Liver (tissue), 9 donors: ENCODE measurements around the gene GRAP2. TPM values are rescaled to one million over a fixed set of nuclear protein-coding genes. Genes with fewer than 3 reads are reported as not detected.

Experiments
- DNase-seq: peaks from one replicate; pipeline ENCODE4 v3.0.0-alpha.2; 2017; ENCODE audit warnings: low spot score
- H3K27ac ChIP-seq, 2 donors: one replicate each; pipeline ENCODE4 v1.7.0; 2013; ENCODE audit warnings: inconsistent platforms in 2 of 2, low read length in 2 of 2, control low read depth in 1 of 2, low read depth in 1 of 2, mild to moderate bottlenecking in 1 of 2
- H3K27me3 ChIP-seq, 4 donors: one replicate each; pipeline versions ENCODE4 v1.6.1 to v1.7.0; 2013; ENCODE audit warnings: low read length in 3 of 4, inconsistent platforms in 1 of 4, mild to moderate bottlenecking in 1 of 4, moderate library complexity in 1 of 4; ENCODE audit not compliant: control insufficient read depth in 4 of 4, insufficient read depth in 4 of 4
- H3K36me3 ChIP-seq, 4 donors: one replicate each; pipeline versions ENCODE4 v1.6.1 to v1.7.0; 2013; ENCODE audit warnings: low read length in 3 of 4, mild to moderate bottlenecking in 3 of 4, low read depth in 1 of 4, moderate library complexity in 1 of 4; ENCODE audit not compliant: control insufficient read depth in 4 of 4, insufficient read depth in 3 of 4
- H3K4me1 ChIP-seq, 4 donors: one replicate each; pipeline versions ENCODE4 v1.6.1 to v1.7.0; 2013; ENCODE audit warnings: low read length in 3 of 4, mild to moderate bottlenecking in 3 of 4, moderate library complexity in 1 of 4; ENCODE audit not compliant: control insufficient read depth in 4 of 4, insufficient read depth in 4 of 4
- H3K4me3 ChIP-seq, 3 donors: one replicate each; pipeline versions ENCODE4 v1.6.1 to v1.7.0; 2013; ENCODE audit warnings: low read length in 3 of 3, control low read depth in 1 of 3, low read depth in 1 of 3, mild to moderate bottlenecking in 1 of 3
- H3K9ac ChIP-seq, 2 donors: one replicate each; pipeline ENCODE4 v1.7.0; 2013; ENCODE audit warnings: low read length in 2 of 2, mild to moderate bottlenecking in 2 of 2, moderate library complexity in 2 of 2, control low read depth in 1 of 2, low read depth in 1 of 2
- H3K9me3 ChIP-seq, 4 donors: one replicate each; pipeline versions ENCODE4 v1.6.1 to v1.7.0; 2013; ENCODE audit warnings: low read length in 3 of 4; ENCODE audit not compliant: control insufficient read depth in 4 of 4
- EGR1 ChIP-seq, 2 donors: IDR thresholded peaks; 2 replicates each; pipeline ENCODE4 v1.6.1; 2016 to 2018; ENCODE audit warnings: antibody characterized with exemption in 2 of 2, low read depth in 2 of 2
- FOXA1 ChIP-seq: IDR thresholded peaks from 2 replicates; pipeline ENCODE4 v1.6.1; 2016; ENCODE audit warnings: antibody characterized with exemption
- FOXA2 ChIP-seq: IDR thresholded peaks from 2 replicates; pipeline ENCODE4 v1.6.1; 2016; ENCODE audit warnings: antibody characterized with exemption
- HNF4A ChIP-seq, 2 donors: conservative IDR thresholded peaks; 2 replicates each; pipeline ENCODE4 v1.6.1; 2016; ENCODE audit warnings: antibody characterized with exemption in 2 of 2, mild to moderate bottlenecking in 2 of 2
- HNF4G ChIP-seq: IDR thresholded peaks from 2 replicates; pipeline ENCODE4 v1.6.1; 2016; ENCODE audit warnings: antibody characterized with exemption
- JUND ChIP-seq, 2 donors: IDR thresholded peaks; 2 replicates each; pipeline ENCODE4 v1.6.1; 2016; ENCODE audit warnings: antibody characterized with exemption in 2 of 2
- NR2F2 ChIP-seq: IDR thresholded peaks from 2 replicates; pipeline ENCODE4 v1.6.1; 2016; ENCODE audit warnings: antibody characterized with exemption
- RXRA ChIP-seq, 2 donors: IDR thresholded peaks; 2 replicates each; pipeline ENCODE4 v1.6.1; 2017 to 2018; ENCODE audit warnings: antibody characterized with exemption in 2 of 2, mild to moderate bottlenecking in 1 of 2
- SP1 ChIP-seq: IDR thresholded peaks from 2 replicates; pipeline ENCODE4 v1.6.1; 2018; ENCODE audit warnings: antibody characterized with exemption, mild to moderate bottlenecking
- YY1 ChIP-seq: IDR thresholded peaks from 2 replicates; pipeline ENCODE4 v1.6.1; 2016; ENCODE audit warnings: antibody characterized with exemption, mild to moderate bottlenecking
- WGBS: extraction: QIAGEN DNeasy Blood & Tissue Kit; methylation state at CpG from one replicate; pipeline ENCODE4 v1.1.7; 2013; 5-methylcytosine and 5-hydroxymethylcytosine counted together
- polyA plus RNA-seq, 2 donors: library from polyadenylated mRNA; stranded (reverse) in 1 of 2; unstranded in 1 of 2; fragments of 200-250 nt in 1 of 2; fragments of >200 nt in 1 of 2; fragmentation: Nextera tagmentation in 1 of 2; extraction: Ambion mirVana in 1 of 2; gene quantifications; one replicate each; pipeline versions ENCODE4 v1.2.1 to v1.2.3, GENCODE V29; 2013 to 2015
- total RNA-seq, 2 donors: library from RNA; depleted of rRNA; stranded (reverse); fragments of >200 nt; gene quantifications; one replicate each; pipeline ENCODE4 v1.2.3, GENCODE V29; 2014
- TF ChIP-seq, protein P1 (sequence below): IDR thresholded peaks from 2 replicates; pipeline ENCODE4 v1.6.1; 2016; ENCODE audit warnings: antibody characterized with exemption
- TF ChIP-seq, protein P2 (sequence below): IDR thresholded peaks from 2 replicates; pipeline ENCODE4 v1.6.1; 2016; ENCODE audit warnings: antibody characterized with exemption
- TF ChIP-seq, protein P3 (sequence below): fragments of 150-350 bp; IDR thresholded peaks from 2 replicates; pipeline ENCODE4 v1.5.1; 2017; ENCODE audit warnings: improper control_type of control experiment, low read depth, low read length; ENCODE audit not compliant: missing input control
- TF ChIP-seq, protein P4 (sequence below): IDR thresholded peaks from 2 replicates; pipeline ENCODE4 v1.6.1; 2016; ENCODE audit warnings: antibody characterized with exemption
- TF ChIP-seq, protein P5 (sequence below): IDR thresholded peaks from 2 replicates; pipeline ENCODE4 v1.6.1; 2016; ENCODE audit warnings: antibody characterized with exemption, mild to moderate bottlenecking
- donor health status: healthy.
- donor health status: healthy.
- donor health status: healthy.
- donor health status: healthy.
- donor health status: healthy.

GRAP2 gene
- total and polyA plus RNA-seq, 4 donors = 0.22 to 38.2 (median 0.78) TPM

DNA sequence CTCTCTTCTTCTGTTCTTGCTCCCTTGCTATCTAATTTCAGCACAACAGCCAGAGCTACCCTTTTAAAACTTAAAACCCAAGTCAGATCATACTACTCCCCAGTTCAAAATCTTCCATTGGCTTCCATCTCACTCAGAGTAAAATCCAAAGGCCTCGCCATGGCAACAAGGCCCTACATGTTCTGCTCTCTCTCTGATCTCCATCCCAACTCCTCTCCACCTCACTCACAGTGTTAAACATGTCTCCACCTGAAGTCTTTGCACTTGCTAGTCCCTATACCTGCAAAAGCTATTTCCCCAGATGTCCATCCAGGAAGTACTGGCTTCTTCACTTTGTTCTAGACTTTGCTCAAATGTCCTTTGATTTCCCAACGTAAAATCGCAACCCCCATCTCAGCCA is 3.0 kb upstream of the GRAP2 start:
- H3K36me3 ChIP-seq = no peaks in the 10 kb centered on the region
- 74% methylated on average over 3 of the region's 3 CpGs for WGBS
- H3K9ac ChIP-seq = no peak overlapping the region
- no peak overlapping the region for H3K27ac ChIP-seq
- no peaks in the 10 kb centered on the region for H3K9me3 ChIP-seq
- TF ChIP-seq JUND (IDR thresholded peaks at IDR 0.05) (no peak), EGR1 (IDR thresholded peaks at IDR 0.05; ENCODE audit: low read depth in 2 of 2) (no peak), HNF4G (no peak)
- TF ChIP-seq, protein P1, sequence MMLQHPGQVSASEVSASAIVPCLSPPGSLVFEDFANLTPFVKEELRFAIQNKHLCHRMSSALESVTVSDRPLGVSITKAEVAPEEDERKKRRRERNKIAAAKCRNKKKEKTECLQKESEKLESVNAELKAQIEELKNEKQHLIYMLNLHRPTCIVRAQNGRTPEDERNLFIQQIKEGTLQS = no peak
- H3K27me3 ChIP-seq = no peaks in the 10 kb centered on the region
- no peak overlapping the region for H3K4me3 ChIP-seq
- no peak for DNase-seq
- H3K4me1 ChIP-seq = no peaks in the 10 kb centered on the region

DNA sequence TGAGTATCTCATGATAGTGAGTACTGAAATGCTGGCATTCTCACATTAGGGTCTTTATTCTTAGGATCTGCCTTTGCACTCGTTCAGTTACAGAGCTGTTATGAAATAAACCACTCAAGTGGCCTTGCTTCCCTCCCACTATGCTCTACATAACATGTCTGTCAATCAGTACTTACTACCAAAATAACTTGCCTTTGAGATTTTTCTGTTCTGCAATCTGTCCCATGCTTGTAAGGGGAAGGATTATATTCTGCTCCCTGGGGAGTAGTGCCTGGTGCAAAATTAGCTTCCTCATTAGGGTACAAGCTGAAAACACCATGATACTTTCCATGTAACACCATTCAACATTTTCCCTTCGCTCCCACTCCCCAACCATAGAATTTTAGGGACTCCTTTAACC is 1.9 kb upstream of the GRAP2 start:
- no peaks in the 10 kb centered on the region for H3K9me3 ChIP-seq
- no peak overlapping the region for H3K9ac ChIP-seq
- H3K36me3 ChIP-seq = no peaks in the 10 kb centered on the region
- H3K27ac ChIP-seq = no peak overlapping the region
- 71% methylated on average over 2 of the region's 2 CpGs for WGBS
- TF ChIP-seq RXRA (IDR thresholded peaks at IDR 0.05) = no peak
- TF ChIP-seq, protein P2, sequence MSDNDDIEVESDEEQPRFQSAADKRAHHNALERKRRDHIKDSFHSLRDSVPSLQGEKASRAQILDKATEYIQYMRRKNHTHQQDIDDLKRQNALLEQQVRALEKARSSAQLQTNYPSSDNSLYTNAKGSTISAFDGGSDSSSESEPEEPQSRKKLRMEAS = no peak
- TF ChIP-seq NR2F2 = no peak
- no peak for TF ChIP-seq HNF4A (conservative IDR thresholded peaks at IDR 0.05)
- TF ChIP-seq, protein P3, sequence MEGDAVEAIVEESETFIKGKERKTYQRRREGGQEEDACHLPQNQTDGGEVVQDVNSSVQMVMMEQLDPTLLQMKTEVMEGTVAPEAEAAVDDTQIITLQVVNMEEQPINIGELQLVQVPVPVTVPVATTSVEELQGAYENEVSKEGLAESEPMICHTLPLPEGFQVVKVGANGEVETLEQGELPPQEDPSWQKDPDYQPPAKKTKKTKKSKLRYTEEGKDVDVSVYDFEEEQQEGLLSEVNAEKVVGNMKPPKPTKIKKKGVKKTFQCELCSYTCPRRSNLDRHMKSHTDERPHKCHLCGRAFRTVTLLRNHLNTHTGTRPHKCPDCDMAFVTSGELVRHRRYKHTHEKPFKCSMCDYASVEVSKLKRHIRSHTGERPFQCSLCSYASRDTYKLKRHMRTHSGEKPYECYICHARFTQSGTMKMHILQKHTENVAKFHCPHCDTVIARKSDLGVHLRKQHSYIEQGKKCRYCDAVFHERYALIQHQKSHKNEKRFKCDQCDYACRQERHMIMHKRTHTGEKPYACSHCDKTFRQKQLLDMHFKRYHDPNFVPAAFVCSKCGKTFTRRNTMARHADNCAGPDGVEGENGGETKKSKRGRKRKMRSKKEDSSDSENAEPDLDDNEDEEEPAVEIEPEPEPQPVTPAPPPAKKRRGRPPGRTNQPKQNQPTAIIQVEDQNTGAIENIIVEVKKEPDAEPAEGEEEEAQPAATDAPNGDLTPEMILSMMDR = no peak
- TF ChIP-seq EGR1 (IDR thresholded peaks at IDR 0.05; ENCODE audit: low read depth in 2 of 2) = no peak
- no peak for TF ChIP-seq FOXA2
- TF ChIP-seq, protein P1 = no peak
- no peak for TF ChIP-seq YY1
- TF ChIP-seq FOXA1 = no peak
- TF ChIP-seq SP1 = no peak
- TF ChIP-seq JUND (IDR thresholded peaks at IDR 0.05) = no peak
- DNase-seq = no peak
- no peak overlapping the region for H3K4me3 ChIP-seq
- H3K4me1 ChIP-seq = no peaks in the 10 kb centered on the region
- no peaks in the 10 kb centered on the region for H3K27me3 ChIP-seq

DNA sequence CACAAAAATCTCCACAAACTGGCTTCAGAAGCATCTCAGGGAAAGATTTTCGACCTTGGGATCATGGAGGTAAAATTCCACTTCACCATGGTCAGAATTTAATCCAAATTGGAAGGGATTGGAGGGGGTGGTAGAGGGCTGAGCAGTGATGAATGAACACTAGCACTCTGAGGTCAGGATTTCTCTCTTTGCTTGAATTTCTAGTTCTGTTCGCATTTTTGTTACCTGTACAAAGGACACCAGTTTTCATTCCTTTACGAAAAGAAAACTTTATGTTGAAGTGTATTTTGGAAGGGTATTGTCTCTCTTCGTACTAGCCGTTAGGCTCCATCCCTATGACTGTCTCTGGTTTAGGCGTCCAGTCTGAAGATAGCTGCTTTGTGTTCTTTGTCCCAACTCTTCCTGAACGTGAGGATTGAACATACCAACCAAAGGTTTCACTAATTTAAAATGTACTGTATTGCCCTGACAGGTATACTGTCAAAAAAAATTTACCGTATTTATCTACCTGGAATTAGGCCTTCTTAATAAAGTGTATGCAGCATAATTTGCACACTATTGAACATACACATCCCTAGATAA is 772 bp downstream of the GRAP2 start:
- H3K9ac ChIP-seq = peak overlapping the region in 1 of 2 donors; percentile 50
- TF ChIP-seq, protein P3 = no peak
- TF ChIP-seq NR2F2 (no peak), RXRA (IDR thresholded peaks at IDR 0.05) (no peak), YY1 (no peak), FOXA1 (no peak)
- TF ChIP-seq, protein P4, sequence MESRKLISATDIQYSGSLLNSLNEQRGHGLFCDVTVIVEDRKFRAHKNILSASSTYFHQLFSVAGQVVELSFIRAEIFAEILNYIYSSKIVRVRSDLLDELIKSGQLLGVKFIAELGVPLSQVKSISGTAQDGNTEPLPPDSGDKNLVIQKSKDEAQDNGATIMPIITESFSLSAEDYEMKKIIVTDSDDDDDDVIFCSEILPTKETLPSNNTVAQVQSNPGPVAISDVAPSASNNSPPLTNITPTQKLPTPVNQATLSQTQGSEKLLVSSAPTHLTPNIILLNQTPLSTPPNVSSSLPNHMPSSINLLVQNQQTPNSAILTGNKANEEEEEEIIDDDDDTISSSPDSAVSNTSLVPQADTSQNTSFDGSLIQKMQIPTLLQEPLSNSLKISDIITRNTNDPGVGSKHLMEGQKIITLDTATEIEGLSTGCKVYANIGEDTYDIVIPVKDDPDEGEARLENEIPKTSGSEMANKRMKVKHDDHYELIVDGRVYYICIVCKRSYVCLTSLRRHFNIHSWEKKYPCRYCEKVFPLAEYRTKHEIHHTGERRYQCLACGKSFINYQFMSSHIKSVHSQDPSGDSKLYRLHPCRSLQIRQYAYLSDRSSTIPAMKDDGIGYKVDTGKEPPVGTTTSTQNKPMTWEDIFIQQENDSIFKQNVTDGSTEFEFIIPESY = no peak
- TF ChIP-seq, protein P5, sequence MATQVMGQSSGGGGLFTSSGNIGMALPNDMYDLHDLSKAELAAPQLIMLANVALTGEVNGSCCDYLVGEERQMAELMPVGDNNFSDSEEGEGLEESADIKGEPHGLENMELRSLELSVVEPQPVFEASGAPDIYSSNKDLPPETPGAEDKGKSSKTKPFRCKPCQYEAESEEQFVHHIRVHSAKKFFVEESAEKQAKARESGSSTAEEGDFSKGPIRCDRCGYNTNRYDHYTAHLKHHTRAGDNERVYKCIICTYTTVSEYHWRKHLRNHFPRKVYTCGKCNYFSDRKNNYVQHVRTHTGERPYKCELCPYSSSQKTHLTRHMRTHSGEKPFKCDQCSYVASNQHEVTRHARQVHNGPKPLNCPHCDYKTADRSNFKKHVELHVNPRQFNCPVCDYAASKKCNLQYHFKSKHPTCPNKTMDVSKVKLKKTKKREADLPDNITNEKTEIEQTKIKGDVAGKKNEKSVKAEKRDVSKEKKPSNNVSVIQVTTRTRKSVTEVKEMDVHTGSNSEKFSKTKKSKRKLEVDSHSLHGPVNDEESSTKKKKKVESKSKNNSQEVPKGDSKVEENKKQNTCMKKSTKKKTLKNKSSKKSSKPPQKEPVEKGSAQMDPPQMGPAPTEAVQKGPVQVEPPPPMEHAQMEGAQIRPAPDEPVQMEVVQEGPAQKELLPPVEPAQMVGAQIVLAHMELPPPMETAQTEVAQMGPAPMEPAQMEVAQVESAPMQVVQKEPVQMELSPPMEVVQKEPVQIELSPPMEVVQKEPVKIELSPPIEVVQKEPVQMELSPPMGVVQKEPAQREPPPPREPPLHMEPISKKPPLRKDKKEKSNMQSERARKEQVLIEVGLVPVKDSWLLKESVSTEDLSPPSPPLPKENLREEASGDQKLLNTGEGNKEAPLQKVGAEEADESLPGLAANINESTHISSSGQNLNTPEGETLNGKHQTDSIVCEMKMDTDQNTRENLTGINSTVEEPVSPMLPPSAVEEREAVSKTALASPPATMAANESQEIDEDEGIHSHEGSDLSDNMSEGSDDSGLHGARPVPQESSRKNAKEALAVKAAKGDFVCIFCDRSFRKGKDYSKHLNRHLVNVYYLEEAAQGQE = no peak
- TF ChIP-seq, protein P1 = no peak
- TF ChIP-seq, protein P2 = no peak
- no peaks in the 10 kb centered on the region for H3K4me1 ChIP-seq
- H3K9me3 ChIP-seq = no peaks in the 10 kb centered on the region
- no peak for DNase-seq
- H3K27ac ChIP-seq = no peak overlapping the region
- 71% methylated on average over 8 of the region's 8 CpGs for WGBS
- H3K36me3 ChIP-seq = no peaks in the 10 kb centered on the region
- H3K27me3 ChIP-seq = peaks cover 0 to 2% (median 0%) of the 10 kb centered on the region in 4 donors
- H3K4me3 ChIP-seq = no peak overlapping the region
